CD4-positive, alpha-beta T cell (primary cell): Measurements from ENCODE around the gene PTRH1. TPM values are rescaled to one million over a fixed set of nuclear protein-coding genes. Genes with fewer than 3 reads are reported as not detected.

ENCODE experiments used
- ATAC-seq: fragments of 200-7000 bp; cut with Tn5 transposase; one replicate; pipeline ENCODE4 v1.10.0; 2022; ENCODE audit warnings: mild to moderate bottlenecking; ENCODE audit not compliant: poor library complexity
- CTCF ChIA-PET: fragments of 350-600 bp; sonication (Branson Sonifier 250); formaldehyde crosslinking; loops from one replicate; lab custom pipeline; 2021; ENCODE audit warnings: antibody characterized with exemption, inconsistent platforms; lab: Charles Lee
- POLR2A ChIA-PET: fragments of 350-600 bp; sonication (Branson Sonifier 250); formaldehyde crosslinking; loops from one replicate; lab custom pipeline; 2021; ENCODE audit warnings: antibody characterized with exemption, inconsistent platforms; lab: Charles Lee
- DNase-seq, 14 experiments: peaks; one replicate each; pipeline ENCODE4 v3.0.0-alpha.2; 2013 to 2020; ENCODE audit warnings: mixed read lengths in 2 of 14
- H3K27ac ChIP-seq, 2 donors: one replicate each; pipeline versions ENCODE4 v1.5.1 to v1.7.0; 2013; ENCODE audit warnings: low read length in 2 of 2, low read depth in 1 of 2, mild to moderate bottlenecking in 1 of 2
- H3K27me3 ChIP-seq, 2 experiments: 1 replicate in 1 of 2; 2 replicates in 1 of 2; pipeline versions ENCODE4 v1.6.1 to v1.7.0; 2013; ENCODE audit warnings: low read length in 2 of 2, control low read depth in 1 of 2, mild to moderate bottlenecking in 1 of 2, moderate library complexity in 1 of 2; ENCODE audit not compliant: insufficient read depth in 2 of 2, control insufficient read depth in 1 of 2
- H3K36me3 ChIP-seq: one replicate; pipeline ENCODE4 v1.6.1; 2013; ENCODE audit warnings: low read length, control low read depth; ENCODE audit not compliant: insufficient read depth
- H3K4me1 ChIP-seq: one replicate; pipeline ENCODE4 v1.6.1; 2013; ENCODE audit warnings: low read length, control low read depth; ENCODE audit not compliant: insufficient read depth
- H3K4me3 ChIP-seq: one replicate; pipeline ENCODE4 v1.5.1; 2013; ENCODE audit warnings: mild to moderate bottlenecking, low read length, moderate library complexity
- H3K9me3 ChIP-seq, 2 experiments: 1 replicate in 1 of 2; 2 replicates in 1 of 2; pipeline versions ENCODE4 v1.6.1 to v1.7.0; 2013; ENCODE audit warnings: low read length in 2 of 2, mild to moderate bottlenecking in 2 of 2, control low read depth in 1 of 2, moderate library complexity in 1 of 2; ENCODE audit not compliant: control insufficient read depth in 1 of 2, insufficient read depth in 1 of 2
- H3K27ac Mint-ChIP-seq: one replicate; pipeline ENCODE4 v1.8.0; 2020; ENCODE audit warnings: mixed read lengths
- H3K27me3 Mint-ChIP-seq: one replicate; pipeline ENCODE4 v1.8.0; 2021; ENCODE audit warnings: mixed read lengths
- H3K36me3 Mint-ChIP-seq: one replicate; pipeline ENCODE4 v1.8.0; 2021; ENCODE audit warnings: low read depth, mixed read lengths
- H3K4me1 Mint-ChIP-seq: one replicate; pipeline ENCODE4 v1.8.0; 2021; ENCODE audit warnings: low read depth, mixed read lengths
- H3K4me3 Mint-ChIP-seq: one replicate; pipeline ENCODE4 v1.8.0; 2020; ENCODE audit warnings: mild to moderate bottlenecking, mixed read lengths
- H3K9me3 Mint-ChIP-seq: one replicate; pipeline ENCODE4 v1.8.0; 2020; ENCODE audit warnings: mixed read lengths
- CTCF ChIP-seq: fragments of 200-600 bp; IDR thresholded peaks from one replicate; pipeline ENCODE4 v1.8.0; 2022; ENCODE audit warnings: antibody characterized with exemption, mild to moderate bottlenecking
- intact Hi-C, 2 experiments: fragments of 100-400 bp; cut with DNase I in 1 of 2; cut with micrococcal nuclease in 1 of 2; formaldehyde crosslinking; loops; one replicate each; pipeline versions ENCODE4 v1.15.1 to v1.9.0; 2023 to 2025; cut with DNase I, micrococcal nuclease
- total RNA-seq, 174 experiments: library from RNA in 2 of 174; stranded (reverse) in 2 of 174; gene quantifications; one replicate each; pipeline ENCODE4 v1.2.3 and lab custom pipeline; 2021 to 2026

PTRH1 gene
- total RNA-seq, 2 experiments from 2014 or later: 4.5 to 5.9 TPM

DNA sequence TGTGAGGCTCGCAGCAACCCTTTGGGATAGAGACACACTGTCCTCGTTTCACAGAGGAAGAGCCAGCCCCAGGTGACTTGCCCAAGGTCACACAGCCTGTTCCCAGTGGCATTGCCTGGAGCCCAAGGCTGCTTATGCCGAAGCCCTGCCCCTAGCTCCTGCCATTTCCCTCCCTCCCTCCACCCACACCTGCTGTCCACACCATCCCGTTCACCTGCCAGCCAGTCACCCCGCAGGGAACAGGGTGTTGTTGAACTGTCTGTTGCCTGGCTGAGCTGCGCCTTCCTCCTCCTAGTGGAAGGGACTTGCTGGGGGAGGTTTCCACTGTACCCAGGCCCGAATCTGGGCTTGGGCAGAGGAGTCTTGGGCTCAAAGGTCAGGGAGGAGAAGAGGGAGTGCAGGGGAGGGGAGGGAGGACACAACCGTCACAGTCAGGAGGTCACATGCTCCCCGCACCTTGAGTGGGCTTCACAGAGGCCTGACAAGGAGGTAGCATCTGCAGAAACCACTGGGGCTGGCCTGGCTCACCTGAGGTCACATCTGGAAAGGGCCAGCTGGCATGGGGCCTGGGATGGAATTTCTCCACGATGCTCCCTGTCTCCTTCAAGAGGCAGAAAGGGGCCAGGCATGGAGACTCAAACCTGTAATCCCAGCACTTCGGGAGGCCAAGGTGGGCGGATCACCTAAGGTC, 6.7 kb upstream of the PTRH1 start:
- no peaks in the 10 kb centered on the region for H3K9me3 ChIP-seq
- H3K4me1 ChIP-seq: peaks cover 37% of the 10 kb centered on the region
- H3K27me3 ChIP-seq: no peaks in the 10 kb centered on the region
- ChIA-PET POLR2A (no interaction called here), CTCF (interaction anchor here (0.6 kb wide), 1 partner anchor 13 kb away, joined by 3 read pairs; the partner anchor contains the start of gene TOR2A)
- H3K4me3 Mint-ChIP-seq: no peak overlapping the region
- no peaks in the 10 kb centered on the region for H3K27me3 Mint-ChIP-seq
- ATAC-seq (no peak), DNase-seq (no peak)
- no peak overlapping the region for H3K4me3 ChIP-seq
- intact Hi-C loops: no loop called here
- no peak overlapping the region for H3K27ac ChIP-seq
- H3K27ac Mint-ChIP-seq: no peak overlapping the region
- no peaks in the 10 kb centered on the region for H3K36me3 Mint-ChIP-seq
- H3K9me3 Mint-ChIP-seq: no peaks in the 10 kb centered on the region
- no peak for TF ChIP-seq CTCF
- no peaks in the 10 kb centered on the region for H3K36me3 ChIP-seq
- peaks cover 10% of the 10 kb centered on the region for H3K4me1 Mint-ChIP-seq

- Histone ChIP-seq H3K9me3 (no peaks in the 10 kb centered on the region), H3K27ac (no peak overlapping the region), H3K27me3 (no peaks in the 10 kb centered on the region), H3K36me3 (no peaks in the 10 kb centered on the region), H3K4me3 (no peak overlapping the region), H3K4me1 (peaks cover 42% of the 10 kb centered on the region)
- H3K4me1 Mint-ChIP-seq: peaks cover 10% of the 10 kb centered on the region
- H3K27me3 Mint-ChIP-seq: no peaks in the 10 kb centered on the region
- H3K27ac Mint-ChIP-seq: peak overlapping the region; percentile 17
- TF ChIP-seq CTCF: no peak
- no peaks in the 10 kb centered on the region for H3K9me3 Mint-ChIP-seq
- peak in 1 of 14 experiments; percentile 42 for DNase-seq
- peak; percentile 8 for ATAC-seq
- CTCF ChIA-PET: interaction anchor here (0.6 kb wide), 1 partner anchor 14 kb away, joined by 3 read pairs; the partner anchor contains the start of gene TOR2A
- H3K36me3 Mint-ChIP-seq: no peaks in the 10 kb centered on the region
- intact Hi-C loops: no loop called here
- POLR2A ChIA-PET: interaction anchor here (0.9 kb wide), 1 partner anchor 57 kb away, joined by 3 read pairs; the partner anchor contains the start of gene SH2D3C
- H3K4me3 Mint-ChIP-seq: no peak overlapping the region
Observed at GRCh38 chr9:127721391-127721821, 5.9 kb upstream of the PTRH1 start.

DNA sequence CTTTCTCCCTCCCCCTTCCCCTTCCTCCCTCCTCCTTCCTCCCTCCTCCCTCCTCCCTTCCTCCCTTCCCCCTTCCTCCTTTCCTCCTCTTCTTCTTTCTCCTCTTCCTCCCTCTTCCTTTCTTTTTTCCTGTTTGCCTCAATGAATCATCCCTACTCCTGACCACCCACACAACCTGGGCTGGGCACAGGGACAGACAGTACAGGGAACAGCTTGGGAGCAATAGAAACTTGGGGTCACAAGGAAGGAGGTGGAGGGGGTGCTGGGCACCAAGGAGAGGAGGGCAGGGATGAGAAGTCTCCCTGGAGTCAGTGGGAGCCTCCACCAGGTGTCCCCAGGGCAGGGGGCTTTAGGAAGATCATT, 5.4 kb upstream of the PTRH1 start:
- Histone ChIP-seq H3K4me3 (no peak overlapping the region), H3K9me3 (no peaks in the 10 kb centered on the region), H3K36me3 (no peaks in the 10 kb centered on the region), H3K27me3 (no peaks in the 10 kb centered on the region), H3K4me1 (peaks cover 48% of the 10 kb centered on the region), H3K27ac (no peak overlapping the region)
- intact Hi-C loops: no loop called here
- ATAC-seq (no peak), DNase-seq (no peak)
- TF ChIP-seq CTCF: no peak
- no peaks in the 10 kb centered on the region for H3K27me3 Mint-ChIP-seq
- H3K9me3 Mint-ChIP-seq: no peaks in the 10 kb centered on the region
- ChIA-PET CTCF (no interaction called here), POLR2A (interaction anchor here (0.9 kb wide), 1 partner anchor 58 kb away, joined by 3 read pairs; the partner anchor contains the start of gene SH2D3C)
- peak overlapping the region; percentile 17 for H3K27ac Mint-ChIP-seq
- H3K36me3 Mint-ChIP-seq: no peaks in the 10 kb centered on the region
- no peak overlapping the region for H3K4me3 Mint-ChIP-seq
- H3K4me1 Mint-ChIP-seq: peaks cover 15% of the 10 kb centered on the region
